Skeletal muscle cell (primary cell): Measurements from ENCODE around the gene IQCH.
"Not testable (repeated sequence)": the region's sequence is repeated elsewhere in the genome, so short reads cannot be mapped to it uniquely, and the experiment has no call there.

Source experiments
- DNase-seq: peaks from one replicate; pipeline ENCODE4 v3.0.0-alpha.2; 2010; ENCODE audit warnings: low read depth
- H3K4me3 ChIP-seq: 2 replicates; pipeline ENCODE4 v1.5.1; 2011; ENCODE audit warnings: low read depth, mild to moderate bottlenecking, control low read depth, low read length, moderate library complexity

The IQCH gene

GRCh38 chr15:67413770-67414390 lies 159.3 kb downstream of the IQCH start:
- DNase-seq: peak; percentile 19
- H3K4me3 ChIP-seq: no peak overlapping the region

GRCh38 chr15:67415181-67415580 lies 160.6 kb downstream of the IQCH start:
- H3K4me3 ChIP-seq: no peak overlapping the region
- DNase-seq: no peak

- no peak for DNase-seq
- H3K4me3 ChIP-seq: no peak overlapping the region
Observed at GRCh38 chr15:67416891-67417290, 162.3 kb downstream of the IQCH start.

- H3K4me3 ChIP-seq: no peak overlapping the region
- no peak for DNase-seq
Observed at GRCh38 chr15:67419705-67420104, 165.1 kb downstream of the IQCH start.

- H3K4me3 ChIP-seq: no peak overlapping the region
- no peak for DNase-seq
Observed at GRCh38 chr15:67420137-67420536, 165.6 kb downstream of the IQCH start.

GRCh38 chr15:67421105-67421504 lies 166.5 kb downstream of the IQCH start:
- no peak overlapping the region for H3K4me3 ChIP-seq
- no peak for DNase-seq

- no peak overlapping the region for H3K4me3 ChIP-seq
- DNase-seq: no peak
Observed at GRCh38 chr15:67422296-67422695, 167.7 kb downstream of the IQCH start.

- H3K4me3 ChIP-seq: no peak overlapping the region
- DNase-seq: no peak
Observed at GRCh38 chr15:67433495-67434099, 179.0 kb downstream of the IQCH start.

- not testable (repeated sequence) for DNase-seq, H3K4me3 ChIP-seq
Observed at GRCh38 chr15:67436351-67437250, 182.0 kb downstream of the IQCH start.

GRCh38 chr15:67444100-67444499 lies 189.5 kb downstream of the IQCH start:
- no peak for DNase-seq
- no peak overlapping the region for H3K4me3 ChIP-seq

- no peak for DNase-seq
- no peak overlapping the region for H3K4me3 ChIP-seq
Observed at GRCh38 chr15:67446449-67446848, 191.9 kb downstream of the IQCH start.

GRCh38 chr15:67448372-67448771 lies 193.8 kb downstream of the IQCH start:
- not testable (repeated sequence) for DNase-seq, H3K4me3 ChIP-seq

GRCh38 chr15:67453703-67454102 lies 199.1 kb downstream of the IQCH start:
- DNase-seq, H3K4me3 ChIP-seq: not testable (repeated sequence)

- H3K4me3 ChIP-seq: no peak overlapping the region
- DNase-seq: no peak
Observed at GRCh38 chr15:67456677-67457529, 202.3 kb downstream of the IQCH start.

- no peak for DNase-seq
- H3K4me3 ChIP-seq: no peak overlapping the region
Observed at GRCh38 chr15:67458331-67459029, 203.9 kb downstream of the IQCH start.

GRCh38 chr15:67460521-67460920 lies 205.9 kb downstream of the IQCH start:
- DNase-seq: no peak
- no peak overlapping the region for H3K4me3 ChIP-seq

GRCh38 chr15:67461735-67462134 lies 207.1 kb downstream of the IQCH start:
- no peak overlapping the region for H3K4me3 ChIP-seq
- no peak for DNase-seq

GRCh38 chr15:67462875-67463274 lies 208.3 kb downstream of the IQCH start:
- DNase-seq: no peak
- no peak overlapping the region for H3K4me3 ChIP-seq

GRCh38 chr15:67463488-67463887 lies 208.9 kb downstream of the IQCH start:
- H3K4me3 ChIP-seq: no peak overlapping the region
- DNase-seq: no peak
